DMS53 treated with DMSO at 0.1 percent for 48 hours (cell line): ENCODE results near the gene ZNF747.
"Not testable (repeated sequence)": the region's sequence is repeated elsewhere in the genome, so short reads cannot be mapped to it uniquely, and the experiment has no call there.

ENCODE experiments used
- DNase-seq: peaks from one replicate; lab custom pipeline; 2025; ENCODE audit not compliant: unreplicated experiment; lab: John Stamatoyannopoulos, UW

The ZNF747 gene

GRCh38 chr16:30535106-30535776, 583 bp upstream of the ZNF747 start:
- no peak for DNase-seq

GRCh38 chr16:30533748-30534367, 800 bp downstream of the ZNF747 start:
- DNase-seq, result no peak

- DNase-seq, result no peak
Observed at GRCh38 chr16:30533146-30533522, 1.5 kb downstream of the ZNF747 start.

GRCh38 chr16:30532285-30533145, 2.1 kb downstream of the ZNF747 start:
- no peak for DNase-seq

- no peak for DNase-seq
Observed at GRCh38 chr16:30530163-30531037, 4.3 kb downstream of the ZNF747 start.

GRCh38 chr16:30528799-30529457, 5.7 kb downstream of the ZNF747 start:
- DNase-seq, result no peak

- peak; percentile 70 for DNase-seq
Observed at GRCh38 chr16:30527635-30528178, 7.0 kb downstream of the ZNF747 start.

- DNase-seq, result peak; percentile 95
Observed at GRCh38 chr16:30526823-30527634, 7.6 kb downstream of the ZNF747 start.

- DNase-seq, result peak; percentile 10
Observed at GRCh38 chr16:30526137-30526822, 8.4 kb downstream of the ZNF747 start, which contains the start of gene ZNF768. Gene ZNF768 (minus strand): TSS chr16:30526566. CDS start chr16:30526413, 153 bp downstream.

GRCh38 chr16:30525844-30526136, 8.9 kb downstream of the ZNF747 start:
- DNase-seq, result peak; percentile 3

GRCh38 chr16:30524575-30525568, 9.8 kb downstream of the ZNF747 start:
- no peak for DNase-seq

- no peak for DNase-seq
Observed at GRCh38 chr16:30523768-30524574, 10.7 kb downstream of the ZNF747 start.

- DNase-seq, result not testable (repeated sequence)
Observed at GRCh38 chr16:30522702-30523463, 11.8 kb downstream of the ZNF747 start.

GRCh38 chr16:30521873-30522641, 12.6 kb downstream of the ZNF747 start:
- DNase-seq, result peak; percentile 36

GRCh38 chr16:30521476-30521872, 13.2 kb downstream of the ZNF747 start:
- DNase-seq, result no peak
